Measurements from ENCODE around the gene CNOT6.

GRCh38 chr5:180487556-180487955 is 6.6 kb upstream of the CNOT6 start:
- TF ChIP-seq, protein P1, sequence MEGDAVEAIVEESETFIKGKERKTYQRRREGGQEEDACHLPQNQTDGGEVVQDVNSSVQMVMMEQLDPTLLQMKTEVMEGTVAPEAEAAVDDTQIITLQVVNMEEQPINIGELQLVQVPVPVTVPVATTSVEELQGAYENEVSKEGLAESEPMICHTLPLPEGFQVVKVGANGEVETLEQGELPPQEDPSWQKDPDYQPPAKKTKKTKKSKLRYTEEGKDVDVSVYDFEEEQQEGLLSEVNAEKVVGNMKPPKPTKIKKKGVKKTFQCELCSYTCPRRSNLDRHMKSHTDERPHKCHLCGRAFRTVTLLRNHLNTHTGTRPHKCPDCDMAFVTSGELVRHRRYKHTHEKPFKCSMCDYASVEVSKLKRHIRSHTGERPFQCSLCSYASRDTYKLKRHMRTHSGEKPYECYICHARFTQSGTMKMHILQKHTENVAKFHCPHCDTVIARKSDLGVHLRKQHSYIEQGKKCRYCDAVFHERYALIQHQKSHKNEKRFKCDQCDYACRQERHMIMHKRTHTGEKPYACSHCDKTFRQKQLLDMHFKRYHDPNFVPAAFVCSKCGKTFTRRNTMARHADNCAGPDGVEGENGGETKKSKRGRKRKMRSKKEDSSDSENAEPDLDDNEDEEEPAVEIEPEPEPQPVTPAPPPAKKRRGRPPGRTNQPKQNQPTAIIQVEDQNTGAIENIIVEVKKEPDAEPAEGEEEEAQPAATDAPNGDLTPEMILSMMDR (IDR thresholded peaks at IDR 0.05), result no peak
- TF ChIP-seq POLR2A (IDR thresholded peaks at IDR 0.05), result no peak
- no peak for TF ChIP-seq POLR2AphosphoS5 (IDR thresholded peaks at IDR 0.05)
